Activated naive CD8-positive, alpha-beta T cell treated with anti-CD3 and anti-CD28 coated beads, Interleukin-2, amount 50 U/mL, for 16 hours (primary cell): ENCODE data around the gene ZNF493.
A peak's percentile ranks its signal among the peaks of the same experiment; 100 is the strongest.

Source experiments
- DNase-seq: peaks from one replicate; pipeline ENCODE4 v3.0.0-alpha.2; 2020; ENCODE audit warnings: low read depth, low spot score

Gene ZNF493

DNA sequence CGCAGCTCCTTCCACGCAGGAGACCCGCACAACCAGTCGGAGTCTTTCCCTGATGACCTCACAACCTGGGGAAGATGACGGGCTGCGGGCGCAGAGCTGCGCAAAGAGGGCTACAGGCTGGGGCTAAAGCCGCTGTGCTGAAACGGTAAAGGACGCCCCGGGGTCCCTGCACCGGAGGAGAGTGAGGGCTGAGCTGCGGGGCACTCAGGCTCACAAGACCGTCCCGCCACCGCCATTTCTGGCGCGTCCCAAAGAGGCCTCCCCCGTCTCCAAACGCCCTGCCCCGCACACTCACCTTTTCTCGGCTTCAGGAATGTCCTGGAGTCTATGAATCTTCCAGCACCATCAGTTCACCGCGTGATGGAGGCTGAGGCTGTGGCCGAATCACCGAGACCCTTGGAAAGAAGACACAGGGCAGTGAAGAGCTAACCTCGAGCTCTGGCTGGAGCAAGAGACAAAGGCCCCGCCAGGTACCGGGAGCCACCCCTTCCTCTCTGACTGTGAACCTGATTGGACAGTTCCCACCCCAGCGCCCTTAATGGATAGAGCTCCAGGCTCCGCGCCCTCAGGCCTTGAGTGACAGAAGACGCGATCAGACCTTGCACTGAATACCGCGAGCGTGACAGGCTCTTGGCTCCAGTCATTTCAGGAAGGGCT is 66.6 kb downstream of the ZNF493 start:
- DNase-seq: no peak

DNA sequence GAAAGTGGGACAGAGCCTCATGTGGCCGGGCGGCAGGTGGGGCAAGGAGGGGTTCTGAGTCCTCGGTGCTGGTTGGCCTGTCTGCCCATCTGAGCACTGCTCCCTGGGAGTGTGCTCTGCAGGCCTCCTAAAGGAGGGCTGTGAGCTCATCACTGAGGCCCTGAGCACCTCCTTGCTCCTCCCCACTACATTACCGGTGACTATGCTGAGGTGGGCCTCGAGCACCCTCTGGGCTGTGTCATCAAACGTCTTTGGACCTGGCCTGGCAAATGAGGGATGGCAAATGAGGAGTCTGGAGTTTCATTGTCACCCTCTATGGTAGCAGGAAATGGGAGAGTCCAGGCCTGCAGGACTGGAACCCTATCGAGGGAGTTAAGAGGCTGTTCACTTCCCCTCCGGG is 69.7 kb downstream of the ZNF493 start:
- DNase-seq: no peak

DNA sequence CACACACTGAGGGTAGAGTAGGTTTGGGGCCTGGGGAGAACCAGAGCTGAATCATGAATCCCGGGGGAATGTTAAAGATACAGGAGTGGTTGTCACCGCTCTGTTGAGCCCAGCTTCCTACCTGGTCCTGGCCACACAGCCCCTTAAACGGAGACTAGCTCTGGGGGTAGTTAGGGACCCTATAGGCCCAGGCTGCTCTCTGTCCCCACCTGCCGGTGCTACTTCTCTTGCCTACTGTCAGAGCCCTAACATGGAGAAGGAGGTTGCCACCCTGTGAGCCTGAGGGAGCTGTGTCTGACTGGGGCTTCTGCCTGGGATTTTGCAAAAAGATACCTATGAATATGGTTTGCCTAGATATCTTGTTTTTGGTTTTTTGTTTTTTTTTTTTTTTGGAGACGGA is 71.9 kb downstream of the ZNF493 start:
- DNase-seq: no peak

DNA sequence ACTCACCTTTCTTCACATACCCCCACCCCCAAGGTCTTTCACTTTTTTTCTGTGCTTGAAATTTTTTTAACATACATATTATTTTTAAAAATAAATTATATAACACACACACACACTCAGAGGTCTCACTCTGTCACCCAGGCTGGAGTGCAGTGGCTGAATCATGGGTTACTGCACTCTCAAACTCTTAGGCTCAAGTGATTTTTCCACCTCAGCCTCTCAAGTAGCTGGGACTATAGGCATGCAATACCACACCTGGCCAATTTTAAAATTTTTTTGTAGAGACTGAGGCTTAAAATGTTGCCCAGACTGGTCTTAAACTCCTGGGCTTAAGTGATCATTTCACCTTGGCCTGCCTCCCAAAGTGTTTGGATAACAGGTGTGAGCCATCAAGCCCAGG is 75.6 kb downstream of the ZNF493 start:
- DNase-seq: no peak

DNA sequence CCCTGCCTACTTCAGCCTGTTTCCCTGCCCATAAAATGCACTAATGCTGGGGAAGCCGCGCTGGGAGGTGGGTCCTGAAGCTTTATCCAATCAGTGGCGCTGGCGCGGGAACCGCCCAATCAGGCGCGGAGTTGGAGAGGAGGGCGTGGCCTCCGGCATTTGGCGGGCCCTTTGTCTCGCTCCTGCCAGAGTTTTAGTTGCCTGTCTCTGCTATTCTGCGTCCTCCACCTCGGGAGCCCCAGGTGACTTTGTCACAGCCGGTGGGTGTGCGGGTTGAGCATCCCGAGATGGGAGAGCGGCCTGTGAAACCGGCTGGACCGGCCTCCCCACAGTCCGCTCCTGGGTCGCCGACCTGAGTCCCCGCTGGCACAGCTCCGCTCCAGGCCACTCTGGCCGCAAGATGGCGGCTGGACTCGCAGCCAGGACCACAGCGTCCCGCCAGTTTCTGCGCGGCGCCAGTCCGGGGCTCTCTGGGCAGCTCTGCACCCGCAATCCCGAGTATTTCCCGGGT is 77.8 kb downstream of the ZNF493 start:
- peak; percentile 39 for DNase-seq
